K562 (cell line): Measurements from ENCODE around the gene NUP50. TPM values are rescaled to one million over a fixed set of nuclear protein-coding genes. Genes with fewer than 3 reads are reported as not detected.

ENCODE experiments used
- ATAC-seq: fragments of 200-7000 bp; cut with Tn5 transposase; 3 replicates; pipeline ENCODE4 v1.9.1; 2020; ENCODE audit warnings: moderate library complexity
- BruUV-seq: library from RNA; stranded (reverse); fragments of 400-500 nt; replicated peaks from 2 replicates; lab custom pipeline; 2021; lab: Mats Ljungman, UMichigan
- CTCF ChIA-PET: fragments of 300-600 bp; formaldehyde crosslinking; extraction: SDS; loops from one replicate; lab custom pipeline; 2021; ENCODE audit warnings: low intra/inter-chr PET ratio; lab: Yijun Ruan, JAX
- POLR2A ChIA-PET: fragments of 300-600, 350-650 bp; sonication (Branson Sonifier 250); formaldehyde crosslinking; extraction: SDS; loops from one replicate; lab custom pipeline; 2021; ENCODE audit warnings: antibody characterized with exemption, inconsistent platforms; lab: Yijun Ruan, JAX
- DNase-seq, 4 experiments: peaks; one replicate each; pipeline versions ENCODE4 v3.0.0 to v3.0.0-alpha.2; 2011 to 2018; ENCODE audit warnings: low spot score in 3 of 4, mixed read lengths in 3 of 4; ENCODE audit errors: extremely low read depth in 1 of 4
- FAIRE-seq: peaks from 2 replicates; lab custom pipeline; 2011; peaks lifted over from hg19 to GRCh38; lab: Jason Lieb, UNC
- H2AFZ ChIP-seq: 2 replicates; pipeline ENCODE4 v1.6.0; 2011; ENCODE audit warnings: low read depth, low read length, control low read depth, inconsistent platforms
- H3K27ac ChIP-seq: fragments of 200-600 bp; 3 replicates; pipeline ENCODE4 v1.8.0; 2011; ENCODE audit warnings: low read depth, mild to moderate bottlenecking, control low read depth, inconsistent platforms, low read length, moderate library complexity, mixed read lengths; ENCODE audit errors: extremely low read depth
- H3K27me3 ChIP-seq, 2 experiments: fragments of 300-600 bp in 1 of 2; 2 replicates in 1 of 2; 3 replicates in 1 of 2; pipeline versions ENCODE4 v1.6.0 to v1.8.0; 2011; ENCODE audit warnings: inconsistent platforms in 2 of 2, low read length in 2 of 2, mild to moderate bottlenecking in 1 of 2, mixed read lengths in 1 of 2, moderate library complexity in 1 of 2; ENCODE audit not compliant: control insufficient read depth in 2 of 2, insufficient read depth in 2 of 2
- H3K36me3 ChIP-seq: fragments of 300-600 bp; 3 replicates; pipeline ENCODE4 v1.8.0; 2011; ENCODE audit warnings: mild to moderate bottlenecking, low read length, inconsistent platforms; ENCODE audit not compliant: control insufficient read depth, insufficient read depth
- H3K4me1 ChIP-seq, 2 experiments: fragments of 200-600 bp in 1 of 2; replicated peaks in 1 of 2; 2 replicates in 1 of 2; 3 replicates in 1 of 2; pipeline versions ENCODE4 v1.5.1 to v1.8.0; 2011; ENCODE audit warnings: inconsistent platforms in 2 of 2, low read length in 2 of 2, mild to moderate bottlenecking in 1 of 2, mixed read lengths in 1 of 2, moderate library complexity in 1 of 2; ENCODE audit not compliant: control insufficient read depth in 2 of 2, insufficient read depth in 2 of 2
- H3K4me2 ChIP-seq: 2 replicates; pipeline ENCODE4 v1.6.1; 2011; ENCODE audit warnings: low read length, control low read depth, inconsistent platforms, mixed read lengths; ENCODE audit not compliant: insufficient read depth
- H3K4me3 ChIP-seq: fragments of 200-600 bp; sonication (generic), shearing (Covaris generic); 2 replicates; pipeline ENCODE4 v1.5.1; 2016; ENCODE audit warnings: control low read depth, inconsistent platforms
- H3K79me2 ChIP-seq: fragments of 200-600 bp; 3 replicates; pipeline ENCODE4 v1.8.0; 2011; ENCODE audit warnings: low read length, inconsistent platforms; ENCODE audit not compliant: control insufficient read depth, insufficient read depth
- H3K9ac ChIP-seq, 2 experiments: 2 replicates each; pipeline versions ENCODE4 v1.6.0 to v1.6.1; 2011; ENCODE audit warnings: low read depth in 2 of 2, low read length in 2 of 2, control low read depth in 1 of 2, inconsistent platforms in 1 of 2, mild to moderate bottlenecking in 1 of 2, mixed read lengths in 1 of 2; ENCODE audit not compliant: insufficient read depth in 1 of 2
- H3K9me1 ChIP-seq: one replicate; pipeline ENCODE4 v1.6.0; 2011; ENCODE audit warnings: inconsistent platforms, mild to moderate bottlenecking, low read length, moderate library complexity; ENCODE audit not compliant: control insufficient read depth, insufficient read depth
- H3K9me3 ChIP-seq: replicated peaks from 2 replicates; pipeline ENCODE4 v1.5.1; 2011; ENCODE audit warnings: low read depth, low read length, inconsistent platforms; ENCODE audit not compliant: control insufficient read depth, insufficient read depth
- H4K20me1 ChIP-seq: replicated peaks from 2 replicates; pipeline ENCODE4 v1.6.1; 2011; ENCODE audit warnings: low read length, inconsistent platforms, mixed read lengths; ENCODE audit not compliant: control insufficient read depth, insufficient read depth
- ATF6 ChIP-seq: sonication (generic); formaldehyde crosslinking; IDR thresholded peaks from 2 replicates; pipeline ENCODE4 v1.4.0; 2020; ENCODE audit warnings: mild to moderate bottlenecking, missing genetic modification reagents
- ETS1 ChIP-seq: conservative IDR thresholded peaks from 2 replicates; pipeline ENCODE4 v1.6.1; 2011; ENCODE audit warnings: low read depth, mild to moderate bottlenecking, low read length; ENCODE audit not compliant: control insufficient read depth
- HLTF ChIP-seq: fragments of 450-650 bp; IDR thresholded peaks from 2 replicates; pipeline ENCODE4 v1.6.1; 2016
- HMGN3 ChIP-seq: IDR thresholded peaks from 2 replicates; pipeline ENCODE4 v1.6.1; 2011; ENCODE audit warnings: borderline replicate concordance, low read depth, mild to moderate bottlenecking, mixed read lengths, low read length; ENCODE audit not compliant: insufficient read length; ENCODE audit errors: extremely low read depth
- JUNB ChIP-seq: fragments of 450-650 bp; formaldehyde crosslinking; conservative IDR thresholded peaks from 2 replicates; pipeline ENCODE4 v1.4.0; 2020; ENCODE audit warnings: mild to moderate bottlenecking
- KDM4B ChIP-seq, 2 experiments: fragments of 450-650 bp in 1 of 2; sonication (generic) in 1 of 2; IDR thresholded peaks; 2 replicates each; pipeline ENCODE4 v1.6.1; 2016 to 2017; ENCODE audit warnings: borderline replicate concordance in 2 of 2, antibody characterized with exemption in 1 of 2, low read depth in 1 of 2, mild to moderate bottlenecking in 1 of 2
- MLLT1 ChIP-seq, 2 experiments: fragments of 450-650 bp; IDR thresholded peaks; 2 replicates each; pipeline ENCODE4 v1.6.1; 2016
- PCBP2 ChIP-seq: fragments of 200-400 bp; formaldehyde crosslinking; IDR thresholded peaks from 2 replicates; pipeline ENCODE4 v1.6.1; 2018; ENCODE audit warnings: low read length, low read depth, mild to moderate bottlenecking, moderate library complexity; ENCODE audit not compliant: poor library complexity, severe bottlenecking
- SIX5 ChIP-seq, 2 experiments: IDR thresholded peaks; 2 replicates each; pipeline ENCODE4 v1.6.1; 2011; ENCODE audit warnings: low read length in 2 of 2, borderline replicate concordance in 1 of 2, low read depth in 1 of 2, mild to moderate bottlenecking in 1 of 2, moderate library complexity in 1 of 2; ENCODE audit not compliant: insufficient read depth in 1 of 2
- STAG1 ChIP-seq: sonication (generic); formaldehyde crosslinking; IDR thresholded peaks from 2 replicates; pipeline ENCODE4 v1.5.0; 2020; ENCODE audit warnings: missing genetic modification reagents, borderline replicate concordance
- ZBED1 ChIP-seq: IDR thresholded peaks from 2 replicates; pipeline ENCODE4 v1.6.1; 2014
- ZKSCAN3 ChIP-seq: fragments of 250-450 bp; sonication (Bioruptor Pico); IDR thresholded peaks from 2 replicates; pipeline ENCODE4 v1.4.0; 2020
- ZNF282 ChIP-seq: sonication (generic); formaldehyde crosslinking; IDR thresholded peaks from 2 replicates; pipeline ENCODE4 v1.8.1; 2023; ENCODE audit warnings: missing genetic modification reagents
- WGBS: fragments of 100-300 bp; shearing (Covaris generic); methylation state at CpG from one replicate; pipeline ENCODE4 v1.1.6; 2016; ENCODE audit warnings: low coverage, mixed read lengths; ENCODE audit not compliant: insufficient coverage; ENCODE audit errors: missing lambda C conversion rate; 5-methylcytosine and 5-hydroxymethylcytosine counted together
- in situ Hi-C: fragments of 300-500 bp; cut with MboI; formaldehyde crosslinking; loops from 4 replicates; pipeline ENCODE4 v1.15.0; 2018; ENCODE audit warnings: inconsistent platforms, mixed read lengths
- intact Hi-C: fragments of 100-400 bp; cut with micrococcal nuclease; formaldehyde crosslinking; loops from 2 replicates; pipeline ENCODE4 v1.14.2; 2022
- polyA plus RNA-seq, 8 experiments: library from polyadenylated mRNA; depleted of rRNA in 4 of 8; stranded (reverse) in 5 of 8; unstranded in 3 of 8; fragments of >200 nt; fragmentation: Nextera tagmentation in 2 of 8; fragmentation: Illumina TruSeq in 1 of 8; extraction: Ambion mirVana in 2 of 8; extraction: Trizol in 1 of 8; gene quantifications; 2 replicates each; pipeline versions ENCODE4 v1.2.1 to v1.2.3, GENCODE V29; 2011 to 2014; ENCODE audit warnings: inconsistent platforms in 1 of 8, missing spikeins in 1 of 8
- total RNA-seq, 7 experiments: library from RNA; depleted of rRNA in 6 of 7; stranded (reverse); fragments of >200 nt in 6 of 7; fragmentation: Illumina TruSeq in 2 of 7; extraction: Trizol in 2 of 7; gene quantifications; 2 replicates each; pipeline versions ENCODE4 v1.2.1 to v1.2.3, GENCODE V29; 2011 to 2021; ENCODE audit warnings: low replicate concordance in 1 of 7

NUP50 gene
- total and polyA plus RNA-seq, 9 of the 15 experiments (the other 6 are each of a cell fraction or from before 2014, with no cell fraction given) = 23.8 to 83.7 (median 55.3) TPM

GRCh38 chr22:45179276-45180049 is 15.7 kb downstream of the NUP50 start:
- H3K9me3 ChIP-seq = no peaks in the 10 kb centered on the region
- H3K4me1 ChIP-seq = no peaks in the 10 kb centered on the region
- H3K4me3 ChIP-seq = no peak overlapping the region
- intact Hi-C loops (no loop called here), in situ Hi-C loops (no loop called here)
- H3K36me3 ChIP-seq = peaks cover 86% of the 10 kb centered on the region
- DNase-seq = no peak
- no peak overlapping the region for H3K27ac ChIP-seq
- 94% methylated on average over 6 of the region's 9 CpGs for WGBS
- H3K9ac ChIP-seq = no peak overlapping the region
- no peak for ATAC-seq
- H3K4me2 ChIP-seq = no peak overlapping the region
- no TSS peak for BruUV-seq
- TF ChIP-seq ATF6 (no peak), KDM4B (IDR thresholded peaks at IDR 0.05; ENCODE audit: borderline replicate concordance in 2 of 2, low read depth in 1 of 2) (no peak), ZNF282 (no peak), HMGN3 (no peak), ETS1 (no peak), SIX5 (IDR thresholded peaks at IDR 0.05; ENCODE audit: borderline replicate concordance in 1 of 2, insufficient read depth in 1 of 2, low read depth in 1 of 2, low read length in 2 of 2) (no peak), MLLT1 (IDR thresholded peaks at IDR 0.05) (no peak), PCBP2 (no peak), ZKSCAN3 (CRISPR knock-in tag) (no peak), HLTF (no peak), STAG1 (CRISPR knock-in tag) (no peak), JUNB (no peak), ZBED1 (no peak)
- ChIA-PET CTCF (no interaction called here), POLR2A (no interaction called here)
- H3K79me2 ChIP-seq = peaks cover 28% of the 10 kb centered on the region; the same call in 2 of the 3 replicates
- H3K27me3 ChIP-seq = no peaks in the 10 kb centered on the region
- FAIRE-seq = no peak
- peaks cover 5% of the 10 kb centered on the region; the same call in 1 of the 2 replicates for H4K20me1 ChIP-seq
- H2AFZ ChIP-seq = no peak overlapping the region
- H3K9me1 ChIP-seq = no peaks in the 10 kb centered on the region
